Thymus (tissue), 11 donors: ENCODE results near the gene MAGOH. TPM values are rescaled to one million over a fixed set of nuclear protein-coding genes. Genes with fewer than 3 reads are reported as not detected.
A peak's percentile ranks its signal among the peaks of the same experiment; 100 is the strongest.

Experiments used
- DNase-seq, 9 donors: peaks; one replicate each; pipeline ENCODE4 v3.0.0-alpha.2; 2013; ENCODE audit warnings: low spot score in 9 of 9, low read depth in 6 of 9, missing footprints in 1 of 9
- H3K27ac ChIP-seq, 2 donors: one replicate each; pipeline ENCODE4 v1.5.1; 2013; ENCODE audit warnings: control low read depth in 1 of 2, low read depth in 1 of 2, low read length in 1 of 2, mild to moderate bottlenecking in 1 of 2, moderate library complexity in 1 of 2
- H3K27me3 ChIP-seq, 2 donors: one replicate each; pipeline ENCODE4 v1.5.1; 2013; ENCODE audit warnings: low read length in 1 of 2; ENCODE audit not compliant: control insufficient read depth in 2 of 2, insufficient read depth in 1 of 2
- H3K36me3 ChIP-seq, 2 donors: one replicate each; pipeline ENCODE4 v1.5.1; 2013; ENCODE audit warnings: low read length in 1 of 2, mild to moderate bottlenecking in 1 of 2, moderate library complexity in 1 of 2; ENCODE audit not compliant: control insufficient read depth in 2 of 2, insufficient read depth in 2 of 2
- H3K4me1 ChIP-seq, 2 donors: one replicate each; pipeline ENCODE4 v1.5.1; 2013; ENCODE audit warnings: low read length in 2 of 2; ENCODE audit not compliant: control insufficient read depth in 2 of 2, insufficient read depth in 2 of 2
- H3K4me3 ChIP-seq, 2 donors: one replicate each; pipeline ENCODE4 v1.5.1; 2013; ENCODE audit warnings: low read length in 2 of 2, control low read depth in 1 of 2, mild to moderate bottlenecking in 1 of 2
- H3K9me3 ChIP-seq, 2 donors: one replicate each; pipeline ENCODE4 v1.5.1; 2013; ENCODE audit warnings: low read length in 1 of 2, mild to moderate bottlenecking in 1 of 2; ENCODE audit not compliant: control insufficient read depth in 2 of 2, insufficient read depth in 1 of 2
- WGBS: extraction: QIAGEN DNeasy Blood & Tissue Kit; methylation state at CpG from one replicate; pipeline ENCODE4 v1.1.7; 2013; 5-methylcytosine and 5-hydroxymethylcytosine counted together
- polyA plus RNA-seq: library from polyadenylated mRNA; stranded (reverse); fragments of 200-250 nt; gene quantifications from one replicate; pipeline ENCODE4 v1.2.3, GENCODE V29; 2013
- total RNA-seq: library from RNA; stranded (reverse); fragments of 120-200 nt; gene quantifications from one replicate; pipeline ENCODE4 v1.2.4, GENCODE V29; 2013
- donor health status: healthy.

MAGOH gene
- total and polyA plus RNA-seq, 2 donors, result 84.3 to 134 TPM

GRCh38 chr1:53220171-53220961 lies 18.0 kb downstream of the MAGOH start, which contains the start of gene CZIB:
CZIB (minus strand) TSS chr1:53220634; CDS start chr1:53220575, 59 bp downstream.
- DNase-seq, result peak; percentile 78 to 95 (median 86)
- H3K27ac ChIP-seq, result peak within 1 kb of the TSS; percentile 96 to 99
- H3K27me3 ChIP-seq, result no peaks in the 10 kb centered on the region
- under 1% methylated on average over 61 of the region's 61 CpGs for WGBS
- H3K4me1 ChIP-seq, result peaks cover 11% of the 10 kb centered on the region in 2 donors
- peaks cover 14 to 16% of the 10 kb centered on the region in 2 donors for H3K36me3 ChIP-seq
- no peaks in the 10 kb centered on the region for H3K9me3 ChIP-seq
- peak within 1 kb of the TSS; percentile 53 to 95 for H3K4me3 ChIP-seq

GRCh38 chr1:53219711-53220110 lies 18.6 kb downstream of the MAGOH start:
- Histone ChIP-seq H3K4me3 (peak overlapping the region; percentile 53 to 95), H3K36me3 (peaks cover 15 to 18% of the 10 kb centered on the region in 2 donors), H3K9me3 (no peaks in the 10 kb centered on the region), H3K27ac (peak overlapping the region; percentile 96 to 99), H3K4me1 (peaks cover 11% of the 10 kb centered on the region in 2 donors), H3K27me3 (no peaks in the 10 kb centered on the region)
- 55% methylated on average over 8 of the region's 8 CpGs for WGBS
- DNase-seq, result no peak

- H3K9me3 ChIP-seq, result no peaks in the 10 kb centered on the region
- no peak overlapping the region for H3K27ac ChIP-seq
- peaks cover 29 to 30% of the 10 kb centered on the region in 2 donors for H3K36me3 ChIP-seq
- peaks cover 11% of the 10 kb centered on the region in 2 donors for H3K4me1 ChIP-seq
- H3K4me3 ChIP-seq, result no peak overlapping the region
- H3K27me3 ChIP-seq, result no peaks in the 10 kb centered on the region
- DNase-seq, result no peak
- 97% methylated on average over 7 of the region's 7 CpGs for WGBS
These were observed 20.1 kb downstream of the MAGOH start for GRCh38 chr1:53218201-53218600.

GRCh38 chr1:53214376-53214940 lies 23.9 kb downstream of the MAGOH start:
- whole genome bisulfite sequencing, result 98% methylated on average over 5 of the region's 5 CpGs
- H3K4me1 ChIP-seq, result peaks cover under 1 to 2% of the 10 kb centered on the region in 2 donors
- H3K27me3 ChIP-seq, result no peaks in the 10 kb centered on the region
- no peak overlapping the region for H3K4me3 ChIP-seq
- no peak overlapping the region for H3K27ac ChIP-seq
- no peaks in the 10 kb centered on the region for H3K9me3 ChIP-seq
- peaks cover 54 to 57% of the 10 kb centered on the region in 2 donors for H3K36me3 ChIP-seq
- no peak for DNase-seq

GRCh38 chr1:53210954-53211353 lies 27.4 kb downstream of the MAGOH start:
- peaks cover 63 to 64% of the 10 kb centered on the region in 2 donors for H3K36me3 ChIP-seq

GRCh38 chr1:53210352-53210751 lies 28.0 kb downstream of the MAGOH start:
- Histone ChIP-seq H3K36me3 (peaks cover 65 to 67% of the 10 kb centered on the region in 2 donors), H3K4me1 (no peaks in the 10 kb centered on the region), H3K4me3 (no peak overlapping the region), H3K9me3 (peaks cover 9 to 15% of the 10 kb centered on the region in 2 donors), H3K27ac (no peak overlapping the region), H3K27me3 (no peaks in the 10 kb centered on the region)
- 97% methylated on average over 7 of the region's 7 CpGs for WGBS
- no peak for DNase-seq

More at GRCh38 chr1:53210954-53211353, 27.4 kb downstream of the MAGOH start:
- Histone ChIP-seq H3K27me3 (no peaks in the 10 kb centered on the region), H3K4me1 (no peaks in the 10 kb centered on the region), H3K27ac (no peak overlapping the region), H3K4me3 (no peak overlapping the region), H3K9me3 (peaks cover 6 to 9% of the 10 kb centered on the region in 2 donors)
- no peak for DNase-seq
- 98% methylated on average over 11 of the region's 11 CpGs for WGBS

- peaks cover 11 to 15% of the 10 kb centered on the region in 2 donors for H3K9me3 ChIP-seq
- H3K27ac ChIP-seq, result no peak overlapping the region
- DNase-seq, result no peak
- no peaks in the 10 kb centered on the region for H3K4me1 ChIP-seq
- no peak overlapping the region for H3K4me3 ChIP-seq
- 99% methylated on average over 1 of the region's 1 CpG for whole genome bisulfite sequencing
- no peaks in the 10 kb centered on the region for H3K27me3 ChIP-seq
- H3K36me3 ChIP-seq, result peaks cover 59 to 74% of the 10 kb centered on the region in 2 donors
These were observed 30.6 kb downstream of the MAGOH start for GRCh38 chr1:53207726-53208125.

GRCh38 chr1:53206735-53207379 lies 31.5 kb downstream of the MAGOH start:
- no peak overlapping the region for H3K27ac ChIP-seq
- no peak overlapping the region for H3K4me3 ChIP-seq
- H3K4me1 ChIP-seq, result no peaks in the 10 kb centered on the region
- no peak for DNase-seq
- H3K9me3 ChIP-seq, result peaks cover 11 to 15% of the 10 kb centered on the region in 2 donors
- no peaks in the 10 kb centered on the region for H3K27me3 ChIP-seq
- WGBS, result 99% methylated on average over 1 of the region's 1 CpG
- H3K36me3 ChIP-seq, result peaks cover 59 to 74% of the 10 kb centered on the region in 2 donors
